COR-L47 (cell line): ENCODE measurements around the gene SAFB2.
"Not testable (repeated sequence)": the region's sequence is repeated elsewhere in the genome, so short reads cannot be mapped to it uniquely, and the experiment has no call there.

Source experiments
- DNase-seq: peaks from one replicate; lab custom pipeline; 2025; lab: John Stamatoyannopoulos, UW

Gene SAFB2

DNA sequence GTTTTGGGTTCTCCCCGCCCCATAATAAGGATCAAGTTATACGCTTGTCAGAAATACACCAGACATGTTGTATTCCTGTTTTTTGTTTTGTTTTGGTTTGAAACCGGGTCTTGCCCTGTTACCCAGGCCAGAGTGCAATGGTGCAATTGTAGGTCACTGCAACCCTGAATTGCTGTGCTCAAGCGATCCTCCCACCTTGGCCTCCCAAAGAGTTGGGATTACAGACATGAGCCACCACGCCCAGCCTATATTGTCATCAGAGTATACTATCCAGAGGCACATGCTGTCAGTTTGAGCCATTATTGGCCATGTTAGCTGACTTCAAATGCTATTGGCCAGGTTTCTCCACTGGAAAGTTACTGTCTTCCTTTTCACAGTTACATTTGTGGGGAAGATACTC, 10.1 kb upstream of the SAFB2 start:
- DNase-seq: no peak

DNA sequence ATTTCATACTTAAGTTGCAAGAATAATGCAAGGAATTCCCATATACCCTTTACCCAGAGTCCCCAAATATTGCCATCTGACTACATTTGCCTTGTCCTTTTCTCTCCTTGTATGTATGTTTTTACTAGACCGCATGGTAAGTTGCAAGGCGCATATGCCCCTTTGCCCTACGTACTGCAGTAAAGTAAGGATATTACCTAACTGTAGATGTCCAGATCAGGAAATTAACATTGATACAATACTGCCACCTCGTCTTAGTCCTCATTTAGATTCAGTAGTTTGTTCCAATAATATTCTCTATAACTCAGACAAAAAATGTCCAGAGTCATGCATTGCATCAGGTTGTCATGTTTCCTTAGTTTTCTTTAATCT, 9.7 kb upstream of the SAFB2 start:
- no peak for DNase-seq

GRCh38 chr19:5631567-5632240, 9.1 kb upstream of the SAFB2 start:
- no peak for DNase-seq

GRCh38 chr19:5628919-5629481, 6.4 kb upstream of the SAFB2 start:
- no peak for DNase-seq

GRCh38 chr19:5628461-5628860, 5.9 kb upstream of the SAFB2 start:
- no peak for DNase-seq

DNA sequence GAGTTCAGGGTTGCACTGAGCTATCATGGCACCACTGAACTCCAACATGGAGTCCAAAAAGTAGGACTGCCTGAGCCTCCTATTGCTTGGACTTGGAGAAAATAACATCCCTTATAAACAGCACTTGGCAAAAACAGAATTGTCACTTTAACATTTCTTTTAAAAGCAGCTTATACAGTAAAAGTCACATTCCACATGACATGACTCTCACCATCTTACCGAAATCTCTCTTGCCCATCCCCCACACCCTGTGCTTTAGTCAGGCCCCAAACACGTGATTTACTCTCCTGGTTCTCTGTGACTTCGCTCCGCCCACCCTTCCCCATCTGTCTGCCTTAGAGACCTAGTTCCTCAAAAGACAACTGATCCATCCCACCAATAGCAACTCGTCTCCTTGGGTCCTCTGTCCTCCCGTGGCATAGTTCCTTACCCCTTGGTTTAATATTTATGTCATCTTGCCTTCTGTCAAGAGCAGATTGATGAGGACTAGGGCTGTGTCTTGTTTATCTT, 4.9 kb upstream of the SAFB2 start:
- no peak for DNase-seq

GRCh38 chr19:5625641-5626040, 3.1 kb upstream of the SAFB2 start:
- DNase-seq: no peak

GRCh38 chr19:5624741-5625278, 2.2 kb upstream of the SAFB2 start:
- no peak for DNase-seq

DNA sequence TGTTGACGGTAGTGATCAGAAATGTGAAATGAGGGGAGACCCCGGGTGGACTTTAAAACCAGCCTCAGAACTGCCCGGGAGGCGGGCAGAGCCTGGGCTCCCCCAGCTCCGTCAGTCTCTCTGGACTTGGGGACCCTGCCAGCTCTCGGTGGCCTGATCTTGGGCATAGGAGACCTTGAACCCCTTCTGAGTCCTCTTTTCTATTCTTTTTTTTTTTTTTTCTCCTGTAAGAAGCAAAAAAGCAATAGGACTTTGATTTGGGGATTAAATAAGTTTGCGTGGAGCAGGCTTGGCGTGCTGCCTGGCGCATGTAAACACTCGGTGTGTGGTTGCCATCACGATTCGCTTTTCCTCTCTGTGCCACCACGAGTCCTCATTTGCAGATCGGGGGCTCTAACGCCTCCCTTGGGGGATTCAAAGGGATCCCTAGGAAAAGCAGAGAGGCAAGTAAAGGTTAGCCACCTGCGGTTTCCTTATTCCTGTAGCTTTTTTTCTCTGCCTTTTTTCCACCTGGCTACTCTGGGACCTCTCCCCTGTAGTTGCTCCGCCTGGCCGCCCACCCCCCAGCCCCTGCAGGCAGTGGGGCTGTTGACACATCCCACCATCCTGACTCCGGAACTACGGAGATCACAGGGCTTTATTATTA, 1.6 kb upstream of the SAFB2 start:
- DNase-seq: no peak

GRCh38 chr19:5623397-5624017, 931 bp upstream of the SAFB2 start:
- no peak for DNase-seq

- no peak for DNase-seq
These were observed 571 bp downstream of the SAFB2 start for GRCh38 chr19:5621945-5622464.

DNA sequence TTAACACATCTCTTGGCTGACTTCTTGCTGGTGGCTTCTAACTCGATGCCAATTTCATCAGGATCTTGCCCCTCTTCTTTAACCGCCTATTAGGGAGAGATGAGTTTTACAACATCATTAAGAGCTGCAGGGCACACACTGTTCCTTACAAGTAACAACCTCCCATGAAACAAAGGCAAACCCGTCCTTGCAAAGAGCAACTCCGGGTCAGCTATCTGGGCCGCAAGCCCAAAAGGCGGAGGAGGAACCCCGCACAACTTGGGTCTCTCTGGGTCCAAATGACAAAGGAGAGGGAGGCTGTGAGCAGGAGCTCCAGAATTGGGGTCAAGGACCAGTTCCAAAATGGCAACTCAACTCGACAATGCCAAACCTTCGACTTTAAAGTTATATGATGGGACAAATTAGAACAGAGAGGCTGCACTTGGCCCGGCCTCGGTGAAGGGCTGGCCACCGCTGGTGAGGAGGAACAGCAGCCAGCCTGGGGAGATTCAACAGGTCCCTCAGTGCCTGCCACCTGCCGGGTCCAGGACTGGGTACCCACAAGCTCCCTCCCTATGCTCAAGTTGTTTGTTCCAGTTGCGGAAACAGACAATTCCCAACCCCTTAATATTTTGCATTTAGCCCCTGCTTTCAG, 1.1 kb downstream of the SAFB2 start:
- no peak for DNase-seq

GRCh38 chr19:5619946-5620345, 2.6 kb downstream of the SAFB2 start:
- no peak for DNase-seq

DNA sequence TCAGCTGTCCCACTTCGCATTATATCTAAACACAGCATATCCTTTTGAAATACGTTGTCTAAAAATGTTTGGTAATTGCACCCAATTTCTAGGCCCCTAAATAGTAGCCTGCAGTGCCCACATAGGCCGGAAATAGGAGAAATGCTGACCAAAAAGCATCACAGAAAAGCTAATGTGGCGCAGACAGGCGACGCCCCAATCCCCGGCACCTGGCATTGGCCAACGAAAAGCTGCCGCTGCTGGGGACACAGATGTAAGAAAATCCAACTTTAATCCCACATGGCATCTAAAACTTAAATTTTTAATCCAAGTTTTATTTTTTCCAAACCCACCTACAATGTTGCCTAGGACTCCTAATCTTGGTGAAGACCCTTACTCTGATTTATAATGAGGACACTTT, 4.0 kb downstream of the SAFB2 start:
- no peak for DNase-seq

DNA sequence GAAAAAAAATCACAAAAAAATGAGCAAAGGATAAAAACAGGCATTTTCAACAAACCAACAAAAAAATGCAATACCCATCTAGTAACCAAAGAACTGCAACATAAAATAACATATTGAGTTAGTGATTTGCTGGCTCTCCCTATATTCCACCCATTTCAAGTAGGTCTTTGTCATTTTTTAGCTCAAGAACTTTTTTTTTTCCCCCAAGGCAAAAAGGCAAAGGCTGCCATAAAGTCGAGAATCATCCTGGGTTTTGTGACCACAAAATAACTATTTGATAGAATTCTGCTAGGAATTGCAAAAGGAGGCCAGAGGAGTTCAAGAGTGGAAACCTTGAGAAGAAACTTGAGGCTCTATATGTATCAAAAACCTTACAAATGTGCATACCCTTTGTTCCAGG, 5.5 kb downstream of the SAFB2 start:
- no peak for DNase-seq

DNA sequence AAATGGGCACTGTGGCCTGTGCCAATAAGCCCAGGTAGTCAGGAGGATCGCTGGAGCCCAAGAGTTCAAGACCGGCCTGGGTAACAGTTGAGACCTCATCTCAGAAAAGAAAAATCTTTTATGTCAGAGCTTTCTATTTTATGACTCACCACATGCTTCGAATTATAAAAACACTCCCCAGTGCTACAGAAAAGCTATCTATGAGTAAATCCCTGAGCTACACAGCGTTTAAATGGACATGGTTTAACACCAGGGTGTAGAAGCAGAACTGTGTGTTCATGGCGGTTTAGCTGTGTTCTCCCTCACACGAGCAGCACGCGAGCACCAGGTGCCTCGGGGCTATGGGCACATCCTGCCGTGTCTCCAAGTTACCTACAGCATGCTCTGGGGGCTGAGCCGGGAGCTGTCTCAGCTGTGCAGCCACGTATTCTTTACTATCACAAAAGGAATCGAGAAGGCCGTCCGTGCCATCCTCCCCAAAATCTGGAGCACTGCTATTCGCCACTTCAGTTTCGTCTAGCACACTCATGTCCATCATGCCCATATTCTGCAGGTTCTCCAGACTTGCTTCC, 6.7 kb downstream of the SAFB2 start:
- DNase-seq: no peak

GRCh38 chr19:5612891-5613865, 9.4 kb downstream of the SAFB2 start:
- DNase-seq: no peak

GRCh38 chr19:5609881-5610448, 12.6 kb downstream of the SAFB2 start:
- DNase-seq: no peak

DNA sequence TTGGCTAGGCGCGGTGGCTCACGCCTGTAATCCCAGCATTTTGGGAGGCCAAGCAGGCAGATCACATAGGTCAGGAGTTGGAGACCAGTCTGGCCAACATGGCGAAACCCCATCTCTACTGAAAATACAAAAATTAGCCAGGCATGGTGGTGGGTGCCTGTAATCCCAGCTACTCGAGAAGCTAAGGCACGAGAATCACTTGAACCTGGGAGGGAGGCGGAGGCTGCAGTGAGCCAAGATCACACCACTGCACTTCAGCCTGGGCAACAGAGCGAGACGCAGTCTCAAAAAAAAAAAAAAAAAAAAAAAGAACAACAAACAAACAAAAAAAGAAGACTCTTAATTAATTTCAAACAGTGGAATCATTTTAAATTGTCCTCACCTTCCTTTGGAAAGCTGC, 13.8 kb downstream of the SAFB2 start:
- DNase-seq: not testable (repeated sequence)

GRCh38 chr19:5608291-5608690, 14.3 kb downstream of the SAFB2 start:
- no peak for DNase-seq
